Measurements from ENCODE around the gene SLC20A1. TPM values are rescaled to one million over a fixed set of nuclear protein-coding genes. Genes with fewer than 3 reads are reported as not detected.

Gene SLC20A1
- total RNA-seq, 1 experiment from 2014 or later = 123 TPM

GRCh38 chr2:112688086-112688880 lies 42.5 kb downstream of the SLC20A1 start:
- TF ChIP-seq CTCF (conservative IDR thresholded peaks at IDR 0.05) = no peak
- Histone ChIP-seq H2BK15ac (ENCODE audit: low read depth, low read length) (no peak overlapping the region), H2AK5ac (ENCODE audit: insufficient read length, low read length) (no peak overlapping the region), H3K27ac (ENCODE audit: insufficient read length, low read depth, low read length) (no peak overlapping the region), H4K8ac (replicated peaks; ENCODE audit: insufficient read length, low read depth, low read length) (no peak overlapping the region), H3K56ac (ENCODE audit: insufficient read length, low read depth, low read length) (no peak overlapping the region), H3K79me1 (ENCODE audit: insufficient read depth, low read depth, low read length, poor library complexity, severe bottlenecking) (no peaks in the 10 kb centered on the region), H3K23me2 (ENCODE audit: insufficient read length, low read depth, low read length, poor library complexity, severe bottlenecking) (no peaks in the 10 kb centered on the region), H2BK120ac (ENCODE audit: low read depth, low read length, poor library complexity, severe bottlenecking) (no peak overlapping the region), H2BK20ac (ENCODE audit: low read depth, low read length, poor library complexity, severe bottlenecking) (no peak overlapping the region), H3K9ac (ENCODE audit: extremely low read depth, insufficient read length, low read length) (no peak overlapping the region), H3K9me3 (ENCODE audit: control insufficient read depth, low read depth, low read length) (no peaks in the 10 kb centered on the region), H4K5ac (ENCODE audit: insufficient read length, low read depth, low read length) (no peak overlapping the region), H3K27me3 (ENCODE audit: insufficient read depth, low read length) (no peaks in the 10 kb centered on the region), H3K18ac (ENCODE audit: insufficient read length, low read depth, low read length) (no peak overlapping the region), H2BK5ac (ENCODE audit: insufficient read length, low read length) (no peak overlapping the region), H3K4me2 (ENCODE audit: insufficient read depth, insufficient read length, low read length) (no peak overlapping the region), H4K20me1 (ENCODE audit: control insufficient read depth, insufficient read depth, insufficient read length) (no peaks in the 10 kb centered on the region), H3T11ph (ENCODE audit: low read length) (no peak overlapping the region), H4K91ac (ENCODE audit: insufficient read length, low read depth, low read length) (no peak overlapping the region), H2BK12ac (ENCODE audit: insufficient read length, low read depth, low read length) (no peak overlapping the region), H2AFZ (ENCODE audit: low read length) (no peak overlapping the region), H3K14ac (ENCODE audit: insufficient read depth, low read length) (no peak overlapping the region), H3K4ac (ENCODE audit: low read depth, low read length) (no peak overlapping the region), H3K23ac (ENCODE audit: insufficient read length, low read depth, low read length) (no peak overlapping the region), H3K4me1 (ENCODE audit: insufficient read depth, low read length) (peaks cover 2% of the 10 kb centered on the region; the same call in 1 of the 2 replicates), H3K79me2 (ENCODE audit: insufficient read depth, low read length) (no peaks in the 10 kb centered on the region)
- peaks cover 8 to 11% of the 10 kb centered on the region in 2 experiments for H3K4me1 Mint-ChIP-seq
- H3K27ac Mint-ChIP-seq = no peak overlapping the region; a peak in 1 of 7 replicates
- H3K27me3 Mint-ChIP-seq (ENCODE audit: low read depth) = no peaks in the 10 kb centered on the region; the same call in 1 of the 2 replicates
- H3K9me3 Mint-ChIP-seq = no peaks in the 10 kb centered on the region
- no peaks in the 10 kb centered on the region for H3K36me3 Mint-ChIP-seq (ENCODE audit: insufficient read depth in 1 of 3, low read depth in 3 of 3)
- no peak overlapping the region for H3K4me3 Mint-ChIP-seq
- no CpG with 5 or more reads among the region's 14 CpGs for WGBS (ENCODE audit: extremely low coverage, insufficient read length, low lambda C conversion rate)
- DNase-seq = no peak

Data from H9 (cell line).